Measurements from ENCODE around the gene AHCY. TPM values are rescaled to one million over a fixed set of nuclear protein-coding genes. Genes with fewer than 3 reads are reported as not detected.

The AHCY gene
- total RNA-seq, 1 donor from 2014 or later, result 31.0 TPM

Small RNAs within 50 kb of the gene (small RNA-seq; reads per million reads assigned to genes)
- not detected for gene AL356299.1 (ENCODE audit: low replicate concordance)

Other genes with a start within 250 kb of the AHCY start
- 40.6 TPM for gene EIF2S2, start 191.1 kb downstream of the AHCY start, total RNA-seq
- not detected for gene ASIP, start 61.9 kb downstream of the AHCY start, total RNA-seq
- gene ITCH, start 59.9 kb upstream of the AHCY start, total RNA-seq, result 62.0 TPM
- gene DYNLRB1, start 213.1 kb upstream of the AHCY start, total RNA-seq, result 28.0 TPM